Neural cell (in vitro differentiated cells): ENCODE results near the gene REV1.

Source experiments
- EP300 ChIP-seq: fragments of 450-650 bp; conservative IDR thresholded peaks from 2 replicates; pipeline ENCODE4 v1.6.1; 2014; ENCODE audit warnings: antibody characterized with exemption, mild to moderate bottlenecking, moderate library complexity; ENCODE audit not compliant: poor library complexity, severe bottlenecking
- EZH2 ChIP-seq: fragments of 200-600, 300-800 bp; shearing (Covaris generic), sonication (generic); IDR thresholded peaks from 2 replicates; pipeline ENCODE4 v1.6.1; 2014; ENCODE audit warnings: antibody characterized with exemption, low read length, borderline replicate concordance, mild to moderate bottlenecking; ENCODE audit not compliant: insufficient read depth, poor library complexity, severe bottlenecking
- MXI1 ChIP-seq: fragments of 450-650 bp; conservative IDR thresholded peaks from 2 replicates; pipeline ENCODE4 v1.6.1; 2014; ENCODE audit warnings: antibody characterized with exemption, mild to moderate bottlenecking; ENCODE audit not compliant: poor library complexity, severe bottlenecking
- POLR2AphosphoS5 ChIP-seq: IDR thresholded peaks from 2 replicates; pipeline ENCODE4 v1.6.1; 2012
- RAD21 ChIP-seq: fragments of 450-650 bp; conservative IDR thresholded peaks from 2 replicates; pipeline ENCODE4 v1.6.1; 2014; ENCODE audit warnings: antibody characterized with exemption, mild to moderate bottlenecking, moderate library complexity
- SMC3 ChIP-seq: fragments of 450-650 bp; conservative IDR thresholded peaks from 2 replicates; pipeline ENCODE4 v1.6.1; 2014; ENCODE audit warnings: antibody characterized with exemption, mild to moderate bottlenecking, moderate library complexity; ENCODE audit not compliant: poor library complexity
- TAF1 ChIP-seq: IDR thresholded peaks from 2 replicates; pipeline ENCODE4 v1.6.1; 2012; ENCODE audit warnings: low read depth
- TF ChIP-seq, protein P1 (sequence below): fragments of 450-650 bp; IDR thresholded peaks from 2 replicates; pipeline ENCODE4 v1.5.1; 2014; ENCODE audit warnings: antibody characterized with exemption, mild to moderate bottlenecking, moderate library complexity; ENCODE audit not compliant: poor library complexity, severe bottlenecking
- TF ChIP-seq, protein P2 (sequence below): IDR thresholded peaks from 2 replicates; pipeline ENCODE4 v1.6.1; 2012; ENCODE audit warnings: borderline replicate concordance

GRCh38 chr2:99485411-99485810, 4.4 kb downstream of the REV1 start:
- TF ChIP-seq, protein P1, sequence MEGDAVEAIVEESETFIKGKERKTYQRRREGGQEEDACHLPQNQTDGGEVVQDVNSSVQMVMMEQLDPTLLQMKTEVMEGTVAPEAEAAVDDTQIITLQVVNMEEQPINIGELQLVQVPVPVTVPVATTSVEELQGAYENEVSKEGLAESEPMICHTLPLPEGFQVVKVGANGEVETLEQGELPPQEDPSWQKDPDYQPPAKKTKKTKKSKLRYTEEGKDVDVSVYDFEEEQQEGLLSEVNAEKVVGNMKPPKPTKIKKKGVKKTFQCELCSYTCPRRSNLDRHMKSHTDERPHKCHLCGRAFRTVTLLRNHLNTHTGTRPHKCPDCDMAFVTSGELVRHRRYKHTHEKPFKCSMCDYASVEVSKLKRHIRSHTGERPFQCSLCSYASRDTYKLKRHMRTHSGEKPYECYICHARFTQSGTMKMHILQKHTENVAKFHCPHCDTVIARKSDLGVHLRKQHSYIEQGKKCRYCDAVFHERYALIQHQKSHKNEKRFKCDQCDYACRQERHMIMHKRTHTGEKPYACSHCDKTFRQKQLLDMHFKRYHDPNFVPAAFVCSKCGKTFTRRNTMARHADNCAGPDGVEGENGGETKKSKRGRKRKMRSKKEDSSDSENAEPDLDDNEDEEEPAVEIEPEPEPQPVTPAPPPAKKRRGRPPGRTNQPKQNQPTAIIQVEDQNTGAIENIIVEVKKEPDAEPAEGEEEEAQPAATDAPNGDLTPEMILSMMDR: no peak
- TF ChIP-seq POLR2AphosphoS5: no peak
- no peak for TF ChIP-seq EP300
- TF ChIP-seq RAD21: no peak
- TF ChIP-seq, protein P2, sequence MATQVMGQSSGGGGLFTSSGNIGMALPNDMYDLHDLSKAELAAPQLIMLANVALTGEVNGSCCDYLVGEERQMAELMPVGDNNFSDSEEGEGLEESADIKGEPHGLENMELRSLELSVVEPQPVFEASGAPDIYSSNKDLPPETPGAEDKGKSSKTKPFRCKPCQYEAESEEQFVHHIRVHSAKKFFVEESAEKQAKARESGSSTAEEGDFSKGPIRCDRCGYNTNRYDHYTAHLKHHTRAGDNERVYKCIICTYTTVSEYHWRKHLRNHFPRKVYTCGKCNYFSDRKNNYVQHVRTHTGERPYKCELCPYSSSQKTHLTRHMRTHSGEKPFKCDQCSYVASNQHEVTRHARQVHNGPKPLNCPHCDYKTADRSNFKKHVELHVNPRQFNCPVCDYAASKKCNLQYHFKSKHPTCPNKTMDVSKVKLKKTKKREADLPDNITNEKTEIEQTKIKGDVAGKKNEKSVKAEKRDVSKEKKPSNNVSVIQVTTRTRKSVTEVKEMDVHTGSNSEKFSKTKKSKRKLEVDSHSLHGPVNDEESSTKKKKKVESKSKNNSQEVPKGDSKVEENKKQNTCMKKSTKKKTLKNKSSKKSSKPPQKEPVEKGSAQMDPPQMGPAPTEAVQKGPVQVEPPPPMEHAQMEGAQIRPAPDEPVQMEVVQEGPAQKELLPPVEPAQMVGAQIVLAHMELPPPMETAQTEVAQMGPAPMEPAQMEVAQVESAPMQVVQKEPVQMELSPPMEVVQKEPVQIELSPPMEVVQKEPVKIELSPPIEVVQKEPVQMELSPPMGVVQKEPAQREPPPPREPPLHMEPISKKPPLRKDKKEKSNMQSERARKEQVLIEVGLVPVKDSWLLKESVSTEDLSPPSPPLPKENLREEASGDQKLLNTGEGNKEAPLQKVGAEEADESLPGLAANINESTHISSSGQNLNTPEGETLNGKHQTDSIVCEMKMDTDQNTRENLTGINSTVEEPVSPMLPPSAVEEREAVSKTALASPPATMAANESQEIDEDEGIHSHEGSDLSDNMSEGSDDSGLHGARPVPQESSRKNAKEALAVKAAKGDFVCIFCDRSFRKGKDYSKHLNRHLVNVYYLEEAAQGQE: no peak
- TF ChIP-seq EZH2: no peak
- no peak for TF ChIP-seq MXI1
- TF ChIP-seq SMC3: no peak
- TF ChIP-seq TAF1: no peak
